CD4-positive, alpha-beta T cell treated with Interleukin-15 for 4 hours (primary cell): ENCODE data around the gene C6orf163.
"Not testable (repeated sequence)": the region's sequence is repeated elsewhere in the genome, so short reads cannot be mapped to it uniquely, and the experiment has no call there.

ENCODE experiments used
- DNase-seq: peaks from one replicate; pipeline ENCODE4 v3.0.0-alpha.2; 2020; ENCODE audit warnings: low spot score

Gene C6orf163

GRCh38 chr6:87344731-87345130 is at the start of gene C6orf163:
Gene C6orf163 (plus strand): TSS chr6:87344813. CDS start chr6:87345100, 287 bp downstream.
- DNase-seq: no peak

GRCh38 chr6:87297119-87297518 is 47.5 kb upstream of the C6orf163 start:
- DNase-seq: no peak

GRCh38 chr6:87301277-87301676 is 43.3 kb upstream of the C6orf163 start:
- not testable (repeated sequence) for DNase-seq

- DNase-seq: no peak
Observed at GRCh38 chr6:87308970-87309369, 35.6 kb upstream of the C6orf163 start.

- DNase-seq: no peak
Observed at GRCh38 chr6:87312860-87313259, 31.8 kb upstream of the C6orf163 start.

GRCh38 chr6:87315071-87315470 is 29.5 kb upstream of the C6orf163 start:
- DNase-seq: no peak

GRCh38 chr6:87319271-87319987 is 25.2 kb upstream of the C6orf163 start:
- DNase-seq: no peak

- peak; percentile 81 for DNase-seq
Observed at GRCh38 chr6:87322304-87323212, 22.1 kb upstream of the C6orf163 start, which contains the start of gene SMIM8. Gene SMIM8 (plus strand): TSS chr6:87322588. CDS start chr6:87337032, 14,444 bp downstream.

- DNase-seq: not testable (repeated sequence)
Observed at GRCh38 chr6:87323880-87324279, 20.7 kb upstream of the C6orf163 start.

- no peak for DNase-seq
Observed at GRCh38 chr6:87330961-87331360, 13.7 kb upstream of the C6orf163 start.

- DNase-seq: no peak
Observed at GRCh38 chr6:87333033-87333432, 11.6 kb upstream of the C6orf163 start.

GRCh38 chr6:87333591-87334181 is 10.9 kb upstream of the C6orf163 start:
- DNase-seq: no peak

- no peak for DNase-seq
Observed at GRCh38 chr6:87334683-87335082, 9.9 kb upstream of the C6orf163 start.

GRCh38 chr6:87336367-87336766 is 8.2 kb upstream of the C6orf163 start:
- no peak for DNase-seq

- DNase-seq: no peak
Observed at GRCh38 chr6:87340230-87340629, 4.4 kb upstream of the C6orf163 start.

GRCh38 chr6:87341158-87341557 is 3.5 kb upstream of the C6orf163 start:
- no peak for DNase-seq

- no peak for DNase-seq
Observed at GRCh38 chr6:87341899-87342298, 2.7 kb upstream of the C6orf163 start.

GRCh38 chr6:87342829-87343228 is 1.8 kb upstream of the C6orf163 start:
- DNase-seq: no peak

GRCh38 chr6:87346700-87347099 is 2.1 kb downstream of the C6orf163 start:
- DNase-seq: no peak

GRCh38 chr6:87349896-87350295 is 5.3 kb downstream of the C6orf163 start:
- no peak for DNase-seq

GRCh38 chr6:87350516-87350915 is 5.9 kb downstream of the C6orf163 start:
- no peak for DNase-seq

GRCh38 chr6:87351583-87351982 is 7.0 kb downstream of the C6orf163 start:
- no peak for DNase-seq

- DNase-seq: no peak
Observed at GRCh38 chr6:87356181-87356580, 11.6 kb downstream of the C6orf163 start.
